IPS DF 6.9 (cell line): ENCODE data around the gene JUND.

ENCODE experiments used
- DNase-seq: peaks from one replicate; pipeline ENCODE4 v3.0.0-alpha.2; 2013; ENCODE audit warnings: low read depth, low spot score
- H3K27ac ChIP-seq: one replicate; pipeline ENCODE4 v1.5.1; 2013; ENCODE audit warnings: low read length, control low read depth
- H3K27me3 ChIP-seq: 2 replicates; pipeline ENCODE4 v1.6.1; 2013; ENCODE audit warnings: mild to moderate bottlenecking, low read length; ENCODE audit not compliant: control insufficient read depth, insufficient read depth
- H3K36me3 ChIP-seq: 2 replicates; pipeline ENCODE4 v1.6.1; 2013; ENCODE audit warnings: low read length; ENCODE audit not compliant: control insufficient read depth, insufficient read depth
- H3K4me1 ChIP-seq: 2 replicates; pipeline ENCODE4 v1.6.1; 2013; ENCODE audit warnings: low read length; ENCODE audit not compliant: control insufficient read depth, insufficient read depth
- H3K4me3 ChIP-seq: 2 replicates; pipeline ENCODE4 v1.5.1; 2013; ENCODE audit warnings: mild to moderate bottlenecking, low read length
- H3K9me3 ChIP-seq: 2 replicates; pipeline ENCODE4 v1.6.1; 2013; ENCODE audit warnings: low read length, inconsistent platforms; ENCODE audit not compliant: control insufficient read depth, insufficient read depth
- WGBS: extraction: QIAGEN DNeasy Blood & Tissue Kit; methylation state at CpG from one replicate; pipeline ENCODE4 v1.1.7; 2013; ENCODE audit warnings: mixed read lengths, missing lambda C conversion rate; ENCODE audit not compliant: insufficient read length, insufficient coverage; 5-methylcytosine and 5-hydroxymethylcytosine counted together

The JUND gene

GRCh38 chr19:18298601-18299000 is 17.2 kb upstream of the JUND start:
- Histone ChIP-seq H3K9me3 (no peaks in the 10 kb centered on the region), H3K27me3 (no peaks in the 10 kb centered on the region), H3K27ac (no peak overlapping the region), H3K36me3 (no peaks in the 10 kb centered on the region), H3K4me3 (no peak overlapping the region), H3K4me1 (peaks cover 9% of the 10 kb centered on the region)
- DNase-seq, result no peak
- no CpG with 5 or more reads among the region's 6 CpGs for WGBS

- no CpG with 5 or more reads among the region's 4 CpGs for WGBS
- Histone ChIP-seq H3K27me3 (no peaks in the 10 kb centered on the region), H3K4me3 (no peak overlapping the region), H3K4me1 (peaks cover 10% of the 10 kb centered on the region), H3K36me3 (no peaks in the 10 kb centered on the region), H3K9me3 (no peaks in the 10 kb centered on the region), H3K27ac (no peak overlapping the region)
- no peak for DNase-seq
Observed at GRCh38 chr19:18297308-18297707, 15.9 kb upstream of the JUND start.

- no CpG with 5 or more reads among the region's 4 CpGs for WGBS
- Histone ChIP-seq H3K27me3 (no peaks in the 10 kb centered on the region), H3K9me3 (no peaks in the 10 kb centered on the region), H3K4me3 (no peak overlapping the region), H3K27ac (no peak overlapping the region), H3K36me3 (no peaks in the 10 kb centered on the region), H3K4me1 (peaks cover 12% of the 10 kb centered on the region)
- DNase-seq, result no peak
Observed at GRCh38 chr19:18295034-18295451, 13.6 kb upstream of the JUND start.

- no peaks in the 10 kb centered on the region for H3K36me3 ChIP-seq
- no peak overlapping the region for H3K27ac ChIP-seq
- H3K9me3 ChIP-seq, result no peaks in the 10 kb centered on the region
- H3K27me3 ChIP-seq, result no peaks in the 10 kb centered on the region
- no CpG with 5 or more reads among the region's 9 CpGs for WGBS
- H3K4me3 ChIP-seq, result no peak overlapping the region
- no peak for DNase-seq
- peaks cover 12% of the 10 kb centered on the region for H3K4me1 ChIP-seq
Observed at GRCh38 chr19:18294467-18294864, 13.0 kb upstream of the JUND start.

GRCh38 chr19:18293642-18294466 is 12.4 kb upstream of the JUND start:
- Histone ChIP-seq H3K27me3 (no peaks in the 10 kb centered on the region), H3K27ac (no peak overlapping the region), H3K4me3 (no peak overlapping the region; the same call in 1 of the 2 replicates), H3K9me3 (no peaks in the 10 kb centered on the region), H3K36me3 (no peaks in the 10 kb centered on the region), H3K4me1 (peaks cover 12% of the 10 kb centered on the region)
- DNase-seq, result no peak
- WGBS, result no CpG with 5 or more reads among the region's 18 CpGs

- Histone ChIP-seq H3K4me3 (peak overlapping the region; percentile 56; the same call in 1 of the 2 replicates), H3K9me3 (no peaks in the 10 kb centered on the region), H3K4me1 (peaks cover 12% of the 10 kb centered on the region), H3K27me3 (no peaks in the 10 kb centered on the region), H3K27ac (no peak overlapping the region), H3K36me3 (no peaks in the 10 kb centered on the region)
- WGBS, result no CpG with 5 or more reads among the region's 31 CpGs
- no peak for DNase-seq
Observed at GRCh38 chr19:18292810-18293641, 11.6 kb upstream of the JUND start.

- no peaks in the 10 kb centered on the region for H3K36me3 ChIP-seq
- H3K27me3 ChIP-seq, result no peaks in the 10 kb centered on the region
- no CpG with 5 or more reads among the region's 20 CpGs for WGBS
- no peak for DNase-seq
- H3K27ac ChIP-seq, result no peak overlapping the region
- H3K4me1 ChIP-seq, result peaks cover 12% of the 10 kb centered on the region
- no peaks in the 10 kb centered on the region for H3K9me3 ChIP-seq
- peak overlapping the region; percentile 56; the same call in 1 of the 2 replicates for H3K4me3 ChIP-seq
Observed at GRCh38 chr19:18292462-18292809, 11.0 kb upstream of the JUND start.

- Histone ChIP-seq H3K27me3 (no peaks in the 10 kb centered on the region), H3K36me3 (no peaks in the 10 kb centered on the region), H3K27ac (no peak overlapping the region), H3K9me3 (no peaks in the 10 kb centered on the region), H3K4me1 (peaks cover 12% of the 10 kb centered on the region), H3K4me3 (peak overlapping the region; percentile 56; the same call in 1 of the 2 replicates)
- no peak for DNase-seq
- no CpG with 5 or more reads among the region's 75 CpGs for WGBS
Observed at GRCh38 chr19:18291590-18292461, 10.4 kb upstream of the JUND start.

- H3K27ac ChIP-seq, result no peak overlapping the region
- no peak for DNase-seq
Observed at GRCh38 chr19:18291019-18291524, 9.7 kb upstream of the JUND start.

More at GRCh38 chr19:18291019-18291524, 9.7 kb upstream of the JUND start:
- Histone ChIP-seq H3K36me3 (no peaks in the 10 kb centered on the region), H3K27me3 (no peaks in the 10 kb centered on the region), H3K4me1 (peaks cover 12% of the 10 kb centered on the region), H3K9me3 (no peaks in the 10 kb centered on the region), H3K4me3 (peak overlapping the region; percentile 56; the same call in 1 of the 2 replicates)
- WGBS, result no CpG with 5 or more reads among the region's 21 CpGs
